NCI-H82 treated with DMSO at 0.1 percent for 48 hours (cell line): ENCODE data around the gene ZBTB7B.

Source experiments
- DNase-seq: peaks from one replicate; lab custom pipeline; 2025; ENCODE audit not compliant: unreplicated experiment; lab: John Stamatoyannopoulos, UW

Gene ZBTB7B

DNA sequence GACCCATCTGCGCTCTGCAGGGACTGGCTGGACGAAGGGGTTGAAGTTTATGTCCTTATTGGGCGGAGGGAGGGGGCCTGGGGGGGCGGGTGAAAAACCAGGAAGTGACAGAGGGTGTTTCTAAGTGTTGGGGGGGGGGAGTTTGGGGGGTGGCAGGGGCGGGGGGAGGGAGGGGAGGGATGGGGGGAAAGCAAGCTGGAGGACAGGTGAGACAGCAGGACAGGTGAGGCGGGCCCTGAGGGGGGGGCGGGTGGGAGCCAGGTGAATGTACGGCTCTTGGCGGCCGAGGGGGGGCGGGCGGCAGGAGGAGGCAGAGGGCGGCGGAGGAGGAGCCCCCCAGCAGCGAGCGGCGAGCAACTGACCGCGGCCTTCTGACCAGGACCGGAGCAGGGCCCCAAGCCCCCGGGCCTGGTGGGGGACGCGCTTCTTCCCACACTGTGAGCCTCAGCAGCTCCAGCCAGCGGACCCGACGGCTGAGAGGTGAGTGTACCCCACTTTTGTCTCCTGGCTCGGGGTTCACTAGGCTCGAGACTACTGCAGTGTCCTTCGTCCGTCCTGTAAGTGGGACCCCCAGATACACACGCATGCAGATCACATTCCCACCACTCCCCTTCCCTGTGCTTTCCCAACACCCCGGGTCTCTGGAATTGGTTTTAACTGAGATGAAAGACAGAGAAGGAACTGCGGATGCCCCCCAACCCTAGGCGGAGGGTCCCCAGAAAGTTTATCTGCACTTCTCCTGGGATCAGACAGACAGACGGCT lies at the start of gene ZBTB7B:
ZBTB7B (plus strand) TSS at position 339 of the 763 bp plus-strand sequence. CDS start 11,859 bp downstream, outside the sequence.
- no peak for DNase-seq

DNA sequence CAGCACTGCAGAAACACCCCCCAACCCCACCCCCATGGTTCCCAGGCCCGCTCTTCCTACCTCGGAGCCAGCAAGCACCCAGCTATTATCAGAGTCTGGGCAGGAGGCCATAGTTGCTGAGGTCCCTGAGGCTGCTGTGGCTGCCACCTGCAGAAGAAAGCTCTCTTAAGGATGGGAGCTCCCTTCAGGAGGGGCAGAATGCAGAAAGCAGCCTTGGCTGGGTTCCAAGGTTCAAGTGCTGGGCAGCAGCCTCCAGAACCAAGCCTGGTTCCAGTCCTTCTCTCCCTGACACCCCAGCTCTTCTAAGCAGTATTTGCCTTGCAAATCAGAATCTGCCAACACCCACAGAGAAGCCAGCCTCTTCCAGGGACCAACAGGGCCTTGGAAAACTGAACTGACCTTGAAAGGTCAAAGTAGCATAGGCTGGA lies 49.0 kb upstream of the ZBTB7B start:
- no peak for DNase-seq

DNA sequence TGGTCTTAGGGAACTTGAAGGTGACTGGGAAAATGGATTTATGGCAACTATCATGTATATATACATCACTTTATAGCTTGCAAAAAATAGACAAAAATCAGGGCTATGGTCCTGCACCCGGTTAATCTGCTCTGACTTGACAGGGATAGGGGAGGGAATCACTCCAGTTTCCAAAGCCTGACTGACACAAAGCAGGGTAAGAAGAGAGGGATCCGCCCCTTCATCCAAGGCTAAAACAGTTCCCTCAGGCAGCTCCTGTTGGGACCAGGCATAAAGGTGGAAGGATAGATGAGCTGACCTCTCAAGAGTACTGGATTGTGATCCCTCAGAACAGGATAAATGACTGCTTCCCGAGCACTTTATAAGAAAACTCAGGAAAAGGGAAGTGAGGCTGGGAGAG lies 48.1 kb upstream of the ZBTB7B start:
- DNase-seq: no peak

DNA sequence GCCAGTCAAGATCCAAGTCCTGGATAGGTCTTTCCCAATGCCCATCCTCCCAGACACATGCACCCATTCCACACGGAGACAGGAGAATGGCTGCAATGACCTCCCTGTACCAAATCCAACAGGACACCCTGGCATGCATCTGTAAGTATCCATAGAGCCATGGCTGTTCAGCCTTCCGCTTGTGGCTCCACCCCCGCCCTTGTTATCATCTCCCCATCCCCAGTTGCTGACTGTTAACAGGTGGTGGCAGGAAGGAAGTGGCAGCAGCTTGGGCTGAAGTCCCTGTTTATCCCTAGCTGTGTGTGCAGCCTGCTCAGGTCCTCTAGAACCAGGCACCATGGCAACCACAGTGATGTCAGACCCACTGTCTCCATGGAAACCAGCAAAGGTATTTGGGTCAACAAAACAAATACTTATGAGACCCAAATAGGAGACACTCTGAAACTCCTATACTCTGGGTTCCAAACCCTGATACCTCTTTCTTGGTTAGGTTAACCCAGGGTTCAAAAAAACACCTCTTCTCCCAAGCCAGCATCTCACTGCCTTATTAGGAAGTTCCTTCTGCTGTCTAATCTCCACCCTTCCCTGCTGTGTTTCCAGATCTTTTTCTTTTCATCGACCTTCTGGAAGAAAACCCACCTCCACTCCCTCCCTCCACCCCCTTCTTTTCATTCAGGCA lies 47.4 kb upstream of the ZBTB7B start:
- DNase-seq: peak; percentile 72

DNA sequence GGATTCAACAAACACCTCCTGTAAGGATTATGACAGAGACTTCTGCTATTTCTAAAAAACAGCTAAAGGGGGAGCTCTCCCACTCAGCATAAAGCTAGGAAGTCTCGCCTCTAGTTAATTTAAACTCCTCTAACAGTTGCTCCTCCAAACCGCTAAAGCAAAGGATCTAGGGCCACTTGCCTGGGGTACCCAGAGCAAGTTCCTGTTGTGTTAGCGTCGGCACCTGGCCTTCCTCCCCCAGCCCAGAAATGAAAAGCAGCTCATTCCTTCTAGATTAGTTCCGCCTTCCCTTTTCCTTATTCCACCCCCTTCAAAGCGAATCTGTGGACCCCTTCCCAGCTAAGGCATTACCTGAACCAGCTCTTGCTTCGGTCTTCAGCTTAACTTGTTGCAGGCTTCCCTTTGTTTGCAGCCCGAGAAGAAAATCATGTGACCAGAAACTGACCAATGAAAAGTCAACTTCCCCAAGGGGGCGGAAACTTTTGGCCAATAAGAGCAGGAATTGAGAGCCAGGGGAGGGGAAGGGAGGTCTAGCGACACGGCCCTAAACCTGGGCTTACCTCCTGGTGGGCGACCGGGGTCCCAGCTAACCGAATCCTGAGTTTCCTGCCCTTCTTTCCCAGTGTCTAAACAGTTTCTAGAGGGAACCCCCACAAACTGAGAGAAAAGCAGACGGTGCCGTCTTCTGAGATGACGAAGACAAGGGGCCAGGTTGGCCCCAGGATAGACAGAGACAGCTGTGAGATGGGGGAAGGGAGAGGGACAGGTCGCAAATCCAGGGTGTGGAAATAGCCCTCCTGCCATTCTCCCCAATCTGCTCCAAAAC lies 46.7 kb upstream of the ZBTB7B start, which contains the start of gene PBXIP1:
PBXIP1 (minus strand) TSS at position 382 of the 826 bp plus-strand sequence. CDS start 2,378 bp downstream, outside the sequence.
- DNase-seq: peak; percentile 96

DNA sequence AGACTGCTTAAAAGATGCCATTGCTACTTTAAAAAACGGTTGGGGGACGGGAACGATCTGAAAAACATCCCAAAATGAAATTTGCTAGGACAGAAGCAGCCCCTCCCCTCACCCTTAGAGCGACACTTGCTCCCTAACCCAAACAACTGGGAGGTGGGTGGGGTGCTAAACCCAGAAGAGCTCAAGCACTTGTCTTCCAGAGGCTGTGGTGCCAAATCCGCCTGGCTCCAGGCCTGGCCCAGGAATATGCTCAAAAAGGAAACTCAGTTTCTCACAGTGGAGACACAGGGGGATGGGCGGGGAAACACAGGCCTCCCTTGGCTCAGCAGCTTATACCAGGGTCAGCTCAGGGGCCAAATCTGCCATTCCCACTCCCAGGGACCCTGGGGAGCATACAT lies 46.1 kb upstream of the ZBTB7B start:
- peak; percentile 43 for DNase-seq

DNA sequence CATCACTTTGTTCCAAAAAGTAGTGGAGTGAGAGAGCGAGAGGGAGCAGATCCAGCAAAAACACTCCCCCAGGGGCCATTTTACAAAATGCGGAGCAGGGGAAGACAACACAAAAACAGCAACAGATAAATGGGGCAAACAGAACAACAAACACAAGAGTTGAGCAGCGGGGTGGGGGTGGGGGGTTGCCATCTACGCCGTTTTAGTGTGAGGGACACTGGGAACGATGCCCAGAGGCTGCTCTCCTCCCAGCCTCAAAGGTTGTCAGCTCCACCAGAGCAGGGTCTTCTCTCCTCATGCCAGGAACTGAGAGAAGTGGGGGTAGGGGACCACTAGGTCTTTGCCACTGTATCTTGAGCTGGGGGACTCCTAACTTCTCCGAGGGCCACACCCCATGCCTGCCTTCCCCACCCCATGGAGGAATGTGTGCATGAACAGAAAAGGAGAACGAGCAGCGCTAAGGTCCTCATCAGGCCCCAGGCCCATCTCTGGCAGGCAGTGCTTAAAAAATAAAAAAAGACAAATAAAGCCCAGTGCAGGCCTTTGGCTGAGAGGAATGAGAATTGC lies 45.4 kb upstream of the ZBTB7B start:
- DNase-seq: no peak

DNA sequence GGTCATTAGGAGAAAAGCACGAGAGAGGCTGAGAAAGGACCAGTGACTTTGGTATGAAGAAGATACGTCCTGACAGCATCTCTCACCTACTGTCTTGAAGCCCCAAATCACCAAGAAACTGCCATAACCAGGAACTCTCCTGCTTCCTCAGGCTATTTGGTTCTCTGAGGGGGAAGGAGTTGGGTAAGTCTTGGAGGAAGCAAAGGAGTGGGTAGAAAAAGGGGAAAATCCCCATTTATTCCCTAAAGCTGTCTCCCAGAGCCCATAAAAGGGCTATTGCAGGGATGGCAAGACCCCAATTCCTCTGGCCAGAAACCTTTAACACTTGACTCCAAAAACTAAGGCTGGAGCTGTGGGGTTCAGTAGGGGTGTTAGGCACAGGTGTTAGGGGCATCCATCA lies 44.6 kb upstream of the ZBTB7B start:
- no peak for DNase-seq

DNA sequence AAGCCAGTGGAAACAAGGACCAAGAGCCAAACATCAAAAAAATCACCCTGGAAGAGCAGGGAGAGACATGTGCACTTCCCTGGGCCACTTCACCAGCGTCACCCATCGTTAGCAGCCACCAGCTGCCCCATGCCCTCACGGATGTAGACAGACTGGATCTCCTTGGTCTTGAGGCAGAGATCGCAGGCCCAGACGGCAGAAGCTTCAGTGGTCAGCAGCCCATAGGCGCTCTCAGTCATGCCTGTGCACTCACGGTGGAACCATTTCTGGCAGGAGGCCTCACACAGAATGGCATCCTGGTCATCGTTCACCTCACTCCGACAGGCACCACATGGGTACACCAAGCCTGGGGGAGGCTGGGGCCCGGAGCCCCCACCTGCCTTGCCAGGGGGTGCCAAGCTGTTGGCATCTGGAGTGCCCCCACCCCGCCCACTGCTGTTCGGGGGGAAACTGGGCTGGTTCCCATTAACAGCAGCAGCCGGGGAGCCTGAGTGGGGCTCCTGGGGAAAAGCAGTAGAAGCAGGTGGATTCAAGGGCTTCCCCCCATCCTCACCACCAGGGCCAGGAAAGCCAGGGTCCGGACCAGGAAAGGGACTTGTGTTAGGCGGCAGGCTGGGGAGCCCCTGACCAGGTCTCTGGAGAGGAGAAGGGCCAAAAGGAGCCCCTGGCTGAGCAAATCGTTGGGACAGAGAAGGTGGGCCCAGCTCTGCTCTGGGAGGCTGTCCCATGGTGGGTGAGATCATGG lies 43.7 kb upstream of the ZBTB7B start:
- no peak for DNase-seq

DNA sequence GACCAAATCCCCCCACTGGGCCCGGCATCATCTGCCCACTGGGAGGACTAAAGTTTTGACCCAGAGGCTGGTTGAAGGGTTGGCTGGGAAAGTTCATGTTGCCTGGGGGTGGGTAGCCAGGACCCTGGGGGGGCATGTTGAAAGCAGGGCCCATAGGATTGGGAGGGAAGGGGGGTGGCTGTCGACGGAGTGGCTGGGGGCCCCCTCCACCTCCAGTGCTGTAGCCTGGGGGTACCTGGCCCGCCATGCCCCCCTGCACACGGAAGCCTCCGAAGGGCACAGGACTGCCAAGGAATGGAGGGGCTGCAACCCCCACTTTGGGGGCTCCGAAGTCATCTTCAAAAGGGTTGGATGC lies 43.2 kb upstream of the ZBTB7B start:
- DNase-seq: no peak

DNA sequence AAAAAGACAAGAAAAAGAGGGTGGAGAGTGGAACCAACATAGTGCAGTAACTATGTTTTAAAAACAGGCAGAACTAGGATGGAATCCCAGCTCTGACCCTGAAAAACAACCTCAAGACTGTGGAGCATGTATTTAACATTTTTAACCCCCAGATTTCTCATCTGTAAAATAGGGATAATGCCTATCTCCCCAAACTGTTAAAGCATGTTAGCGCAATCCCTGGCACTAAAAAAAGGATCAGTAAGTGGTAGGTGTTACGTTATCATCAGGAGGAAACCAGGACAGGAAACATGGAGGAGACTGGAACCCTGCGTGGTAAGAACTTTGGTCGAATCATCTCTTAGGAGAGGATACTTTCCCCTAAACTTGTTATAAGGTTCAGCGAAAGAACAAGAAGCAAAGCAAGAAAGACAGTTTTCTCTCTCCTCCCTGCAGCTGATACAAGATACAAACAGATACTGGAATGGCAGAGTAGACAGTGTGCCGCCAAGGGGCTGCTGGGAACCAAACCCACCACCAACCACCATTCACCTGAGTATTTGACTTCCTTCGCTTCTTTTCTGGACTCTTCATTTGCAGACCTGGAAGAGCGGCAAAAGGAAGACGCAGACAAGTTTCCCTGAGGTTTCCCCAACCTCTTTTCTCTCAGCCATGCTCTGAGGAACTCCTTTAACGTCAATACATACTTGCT lies 42.0 kb upstream of the ZBTB7B start:
- no peak for DNase-seq

DNA sequence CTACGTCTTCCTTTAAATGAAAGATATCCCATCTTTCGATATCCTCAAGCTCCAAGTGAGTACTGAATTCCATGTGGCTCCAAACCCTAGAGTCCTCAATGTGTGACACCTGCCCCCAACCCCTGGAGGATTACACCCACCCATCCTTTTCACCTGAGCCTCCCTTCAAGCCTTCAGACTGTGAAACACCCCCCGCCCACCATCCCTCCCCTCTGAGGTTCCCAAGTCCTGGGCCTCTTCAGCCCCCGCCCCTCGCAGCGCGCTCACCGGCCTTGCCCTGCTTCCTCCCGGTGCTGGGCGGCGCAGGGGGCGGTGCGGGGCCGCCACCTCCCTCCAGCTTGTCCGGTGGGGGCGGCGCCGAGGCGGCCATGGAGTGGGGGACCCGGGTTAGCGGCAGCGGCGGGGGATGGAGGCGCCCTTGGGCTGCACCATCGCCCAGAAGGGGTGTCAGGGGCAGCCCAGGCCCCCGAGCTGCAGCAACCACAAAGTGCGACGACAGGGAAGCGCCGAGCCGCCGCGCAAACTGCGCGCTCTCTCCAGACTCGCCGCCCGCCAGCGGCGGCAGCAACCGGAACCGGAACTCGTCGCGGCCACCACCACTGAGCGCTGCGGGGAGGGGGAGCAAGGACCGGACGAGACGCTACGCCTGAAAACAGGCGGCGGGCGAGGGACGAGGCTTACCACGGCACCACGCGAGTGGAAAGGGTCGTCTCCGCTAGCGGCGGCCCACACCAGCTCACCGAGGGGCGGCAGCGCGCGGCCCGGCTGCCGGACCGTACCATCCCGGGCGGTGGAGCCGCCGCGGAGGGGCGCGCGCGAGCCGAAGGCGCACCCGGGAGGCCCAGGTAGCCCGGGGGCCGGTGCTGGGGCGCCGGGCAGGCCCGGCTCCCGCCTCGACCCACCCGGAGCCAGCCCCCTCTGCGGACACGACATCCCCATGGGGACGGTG lies 41.1 kb upstream of the ZBTB7B start, which contains the start of gene PYGO2:
PYGO2 (minus strand) TSS at position 576 of the 949 bp plus-strand sequence; CDS start at position 370, 206 bp downstream.
- peak; percentile 52 for DNase-seq

DNA sequence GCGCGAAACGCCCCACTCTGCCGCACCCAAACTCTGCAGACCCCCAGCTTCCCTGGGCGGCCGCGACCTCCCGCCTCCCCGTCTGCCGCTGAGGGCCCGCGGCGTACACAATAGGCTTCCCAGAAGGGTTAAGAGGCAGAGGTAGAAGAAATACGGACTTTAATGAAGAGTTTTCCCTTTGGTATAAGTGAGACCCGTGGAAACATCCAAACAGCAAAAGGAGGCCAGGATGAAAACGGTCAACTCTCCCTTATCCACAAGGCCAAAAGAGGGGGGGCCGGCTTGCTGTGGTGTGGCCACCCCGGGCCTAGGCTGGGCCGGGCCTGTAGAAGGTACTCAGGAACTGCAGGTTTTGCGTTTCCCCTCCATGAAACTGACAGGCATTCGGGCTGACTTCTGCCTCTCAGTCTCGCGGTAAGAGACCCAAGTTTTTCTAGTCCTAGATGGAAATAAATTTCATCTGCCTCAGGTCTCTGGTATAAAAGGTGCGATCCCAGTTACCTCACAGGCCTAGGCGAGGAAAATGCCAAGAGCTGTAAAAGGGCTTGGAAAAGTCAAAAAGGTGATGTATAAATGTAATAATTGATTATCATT lies 40.3 kb upstream of the ZBTB7B start:
- DNase-seq: no peak

DNA sequence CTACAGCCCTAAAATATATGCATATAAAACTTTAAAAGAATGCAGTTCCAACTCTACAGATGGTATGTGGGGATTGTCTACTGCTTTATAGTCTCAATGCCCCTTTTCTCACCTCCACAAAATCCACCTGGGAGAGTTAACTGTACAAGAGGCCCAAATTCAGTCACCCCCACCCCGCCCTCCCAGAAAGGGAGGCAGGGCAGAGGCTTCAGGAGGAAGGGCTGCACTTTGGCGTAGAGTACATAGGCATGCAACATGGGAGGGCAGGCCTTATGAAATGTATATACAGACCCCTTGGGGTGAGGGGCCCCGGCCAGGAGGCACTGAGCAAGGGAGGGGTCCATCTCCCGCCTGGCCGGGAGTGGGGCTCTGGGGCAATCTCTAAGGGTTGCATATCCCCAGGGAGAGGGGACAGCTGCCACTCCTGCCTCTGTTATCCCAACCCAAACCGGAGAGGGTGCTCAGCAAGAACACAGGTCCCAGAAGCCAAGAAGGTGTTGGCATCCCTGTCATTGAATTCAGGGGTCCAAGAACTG lies 39.7 kb upstream of the ZBTB7B start:
- DNase-seq: no peak

DNA sequence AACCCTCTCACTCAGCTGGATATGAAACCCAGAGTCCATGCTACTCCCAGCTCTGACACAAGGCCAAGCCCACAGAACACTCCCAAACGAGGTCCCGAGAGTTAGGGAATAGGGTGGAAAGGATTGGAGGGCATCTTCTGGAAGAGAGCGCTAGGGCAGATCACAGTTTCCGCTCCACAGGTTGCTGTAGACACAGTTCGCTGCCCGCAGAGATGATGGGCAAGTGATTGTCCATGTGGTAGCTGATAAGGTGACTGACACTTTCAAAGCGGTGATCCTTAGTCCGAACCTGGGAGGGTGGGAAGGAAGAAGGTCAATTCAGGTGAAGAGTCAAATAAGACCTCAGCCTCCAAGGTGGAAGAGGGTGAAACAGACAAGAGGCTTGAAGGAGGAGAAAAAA lies 39.0 kb upstream of the ZBTB7B start:
- no peak for DNase-seq

DNA sequence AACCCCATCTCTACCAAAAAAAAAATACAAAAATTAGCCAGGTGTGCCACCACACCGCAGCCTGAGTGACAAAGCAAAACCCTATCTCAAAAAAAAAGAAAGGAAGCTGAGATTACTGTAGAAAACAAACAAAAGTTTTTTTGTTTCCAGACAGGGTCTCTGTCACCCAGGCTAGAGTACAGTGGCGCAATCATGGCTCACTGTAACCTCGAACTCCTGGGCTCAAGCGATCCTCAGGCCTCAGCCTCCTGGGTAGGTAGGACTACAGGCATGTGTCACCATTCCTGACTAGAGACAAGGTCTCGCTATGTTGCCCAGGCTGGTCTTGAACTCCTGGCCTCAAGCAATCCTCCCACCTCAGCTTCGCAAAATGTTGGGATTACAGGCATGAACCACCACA lies 38.2 kb upstream of the ZBTB7B start:
- DNase-seq: no peak

DNA sequence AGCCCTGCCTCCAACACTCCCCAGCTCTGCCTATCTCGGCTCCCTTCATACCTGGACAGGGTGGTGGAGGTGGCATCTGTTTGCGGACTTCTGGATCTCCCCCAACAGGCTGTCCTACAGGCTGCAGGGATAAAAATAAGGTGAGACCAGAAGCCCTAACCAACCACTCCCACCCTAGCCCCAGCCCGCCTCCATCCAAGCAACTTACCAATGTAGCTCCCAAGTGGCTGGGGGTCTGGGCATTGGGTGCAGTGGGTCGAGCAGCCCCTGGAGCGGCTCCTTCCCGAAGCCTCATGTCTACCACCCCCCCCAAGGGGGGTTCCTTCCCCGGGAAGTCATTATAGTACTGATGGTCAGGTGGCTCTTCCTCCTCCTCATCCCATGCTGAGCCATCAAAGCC lies 36.5 kb upstream of the ZBTB7B start:
- DNase-seq: no peak

DNA sequence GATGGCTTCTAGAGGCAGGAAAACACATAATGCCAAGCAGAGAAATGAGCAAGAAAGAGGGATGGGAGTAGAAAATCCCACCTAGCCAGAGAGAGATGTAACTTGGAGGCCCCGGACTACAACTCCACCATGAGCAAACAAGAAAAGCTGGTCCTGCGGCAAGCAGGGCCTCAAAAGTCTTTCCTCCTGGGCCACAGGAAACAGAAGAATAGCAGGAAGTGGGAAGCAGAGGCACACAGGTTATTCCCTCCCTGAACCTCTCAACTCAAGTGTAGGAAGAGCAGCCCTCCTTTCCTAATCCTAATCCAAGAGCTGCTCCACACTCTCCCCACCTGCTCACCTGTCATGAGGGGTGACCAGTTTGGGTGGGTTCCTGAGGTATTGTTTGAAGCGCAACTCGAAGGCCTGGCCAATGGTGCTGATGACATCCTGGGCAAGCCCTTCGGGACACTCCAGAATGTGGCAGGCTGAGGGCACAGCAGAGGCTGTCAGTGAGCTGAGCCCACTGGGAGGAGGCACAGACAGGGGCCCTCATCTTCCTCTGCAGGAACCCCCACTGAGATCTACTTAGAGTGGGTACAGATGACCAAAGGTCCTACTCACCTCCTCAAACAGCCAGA lies 35.2 kb upstream of the ZBTB7B start:
- no peak for DNase-seq
